Thymus (tissue), 11 donors: Measurements from ENCODE around the gene GANAB. TPM values are rescaled to one million over a fixed set of nuclear protein-coding genes. Genes with fewer than 3 reads are reported as not detected.

Experiments
- DNase-seq, 9 donors: peaks; one replicate each; pipeline ENCODE4 v3.0.0-alpha.2; 2013; ENCODE audit warnings: low spot score in 9 of 9, low read depth in 6 of 9, missing footprints in 1 of 9
- H3K27ac ChIP-seq, 2 donors: one replicate each; pipeline ENCODE4 v1.5.1; 2013; ENCODE audit warnings: control low read depth in 1 of 2, low read depth in 1 of 2, low read length in 1 of 2, mild to moderate bottlenecking in 1 of 2, moderate library complexity in 1 of 2
- H3K27me3 ChIP-seq, 2 donors: one replicate each; pipeline ENCODE4 v1.5.1; 2013; ENCODE audit warnings: low read length in 1 of 2; ENCODE audit not compliant: control insufficient read depth in 2 of 2, insufficient read depth in 1 of 2
- H3K36me3 ChIP-seq, 2 donors: one replicate each; pipeline ENCODE4 v1.5.1; 2013; ENCODE audit warnings: low read length in 1 of 2, mild to moderate bottlenecking in 1 of 2, moderate library complexity in 1 of 2; ENCODE audit not compliant: control insufficient read depth in 2 of 2, insufficient read depth in 2 of 2
- H3K4me1 ChIP-seq, 2 donors: one replicate each; pipeline ENCODE4 v1.5.1; 2013; ENCODE audit warnings: low read length in 2 of 2; ENCODE audit not compliant: control insufficient read depth in 2 of 2, insufficient read depth in 2 of 2
- H3K4me3 ChIP-seq, 2 donors: one replicate each; pipeline ENCODE4 v1.5.1; 2013; ENCODE audit warnings: low read length in 2 of 2, control low read depth in 1 of 2, mild to moderate bottlenecking in 1 of 2
- H3K9me3 ChIP-seq, 2 donors: one replicate each; pipeline ENCODE4 v1.5.1; 2013; ENCODE audit warnings: low read length in 1 of 2, mild to moderate bottlenecking in 1 of 2; ENCODE audit not compliant: control insufficient read depth in 2 of 2, insufficient read depth in 1 of 2
- WGBS: extraction: QIAGEN DNeasy Blood & Tissue Kit; methylation state at CpG from one replicate; pipeline ENCODE4 v1.1.7; 2013; 5-methylcytosine and 5-hydroxymethylcytosine counted together
- polyA plus RNA-seq: library from polyadenylated mRNA; stranded (reverse); fragments of 200-250 nt; gene quantifications from one replicate; pipeline ENCODE4 v1.2.3, GENCODE V29; 2013
- total RNA-seq: library from RNA; stranded (reverse); fragments of 120-200 nt; gene quantifications from one replicate; pipeline ENCODE4 v1.2.4, GENCODE V29; 2013
- donor health status: healthy.

The GANAB gene
- total and polyA plus RNA-seq, 2 donors = 95.9 to 98.4 TPM

- peaks cover 46 to 64% of the 10 kb centered on the region in 2 donors for H3K36me3 ChIP-seq
- 98% methylated on average over 11 of the region's 11 CpGs for WGBS
- DNase-seq = no peak
These were observed 67.9 kb downstream of the GANAB start for GRCh38 chr11:62578541-62578940.

DNA sequence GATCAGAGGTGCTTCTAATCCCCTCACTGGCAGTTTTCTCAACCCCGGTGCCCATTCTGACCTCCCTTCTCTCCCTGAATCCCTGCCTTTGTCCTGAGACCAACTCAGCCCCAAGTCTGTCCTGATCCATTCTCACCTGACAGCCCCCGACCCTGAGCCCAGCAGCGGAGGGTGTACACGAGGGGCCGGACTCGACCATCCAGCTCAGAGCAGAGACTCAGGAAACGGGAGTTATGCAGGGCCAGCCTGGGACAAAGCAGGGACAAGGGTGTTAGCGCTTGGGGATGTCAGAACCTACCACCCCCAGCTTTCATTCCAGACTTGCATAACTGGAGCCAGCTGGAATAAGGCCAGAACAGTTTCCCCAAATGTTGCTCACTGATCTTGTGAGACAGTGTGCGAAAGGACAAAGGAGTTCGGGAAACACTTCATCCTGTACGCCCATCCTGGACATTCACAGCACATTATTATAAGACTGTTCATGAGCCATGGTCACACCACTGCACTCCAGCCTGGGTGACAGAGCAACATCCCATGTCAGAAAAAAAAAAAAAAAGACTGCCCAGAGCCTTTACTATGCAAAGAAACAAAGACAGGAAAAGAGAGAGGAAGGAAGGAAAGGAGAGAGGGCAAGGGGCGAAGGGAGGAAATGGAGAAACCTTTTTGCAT lies 69.2 kb downstream of the GANAB start:
- H3K36me3 ChIP-seq = peaks cover 40 to 61% of the 10 kb centered on the region in 2 donors

More at GRCh38 chr11:62578541-62578940, 67.9 kb downstream of the GANAB start:
- Histone ChIP-seq H3K4me1 (peaks cover 6 to 14% of the 10 kb centered on the region in 2 donors), H3K27me3 (no peaks in the 10 kb centered on the region), H3K4me3 (no peak overlapping the region), H3K27ac (no peak overlapping the region), H3K9me3 (peaks cover 0 to 5% of the 10 kb centered on the region in 2 donors)

DNA sequence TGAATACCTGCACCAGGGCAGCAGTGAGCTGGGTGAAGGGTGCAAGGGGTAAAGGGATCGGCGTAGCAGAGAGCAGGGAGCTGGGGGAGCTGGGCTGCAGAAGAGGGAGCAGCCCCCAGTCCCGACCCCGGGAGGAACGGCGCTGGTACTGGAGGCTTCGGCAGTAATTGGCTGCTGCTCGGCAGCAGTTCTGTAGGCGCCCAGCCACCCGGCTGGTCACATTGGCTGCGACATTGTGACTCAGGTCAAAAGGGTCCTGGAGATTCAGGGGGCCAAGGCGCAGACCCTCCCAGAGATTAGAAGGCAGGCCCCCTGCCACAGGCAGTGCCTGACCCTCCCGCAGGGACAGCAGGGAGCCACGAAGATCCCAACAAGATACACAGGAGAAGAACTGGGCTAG lies 70.6 kb downstream of the GANAB start:
- no peak overlapping the region for H3K4me3 ChIP-seq
- peaks cover 12 to 22% of the 10 kb centered on the region in 2 donors for H3K4me1 ChIP-seq
- H3K36me3 ChIP-seq = peaks cover 42 to 65% of the 10 kb centered on the region in 2 donors
- H3K27me3 ChIP-seq = no peaks in the 10 kb centered on the region
- DNase-seq = no peak
- no peak overlapping the region for H3K27ac ChIP-seq
- H3K9me3 ChIP-seq = peaks cover 0 to 5% of the 10 kb centered on the region in 2 donors
- WGBS = 98% methylated on average over 14 of the region's 14 CpGs

More for the DNA sequence above, 69.2 kb downstream of the GANAB start:
- Histone ChIP-seq H3K4me1 (peaks cover 12 to 22% of the 10 kb centered on the region in 2 donors), H3K27me3 (no peaks in the 10 kb centered on the region), H3K4me3 (no peak overlapping the region), H3K9me3 (peaks cover 0 to 5% of the 10 kb centered on the region in 2 donors), H3K27ac (peak overlapping the region in 1 of 2 donors; percentile 11)
- DNase-seq = no peak
- 93% methylated on average over 12 of the region's 12 CpGs for WGBS

GRCh38 chr11:62575156-62575555 lies 71.3 kb downstream of the GANAB start:
- no peaks in the 10 kb centered on the region for H3K27me3 ChIP-seq
- peaks cover 47 to 69% of the 10 kb centered on the region in 2 donors for H3K36me3 ChIP-seq
- peak overlapping the region in 1 of 2 donors; percentile 87 for H3K27ac ChIP-seq
- H3K4me3 ChIP-seq = peak overlapping the region in 1 of 2 donors; percentile 97
- H3K9me3 ChIP-seq = peaks cover 0 to 5% of the 10 kb centered on the region in 2 donors
- 93% methylated on average over 17 of the region's 17 CpGs for WGBS
- DNase-seq = no peak
- peaks cover 12 to 22% of the 10 kb centered on the region in 2 donors for H3K4me1 ChIP-seq

Other genes starting within 250 kb of the GANAB start
- gene SCGB1A1, start 227.6 kb downstream of the GANAB start, total RNA-seq = 1.5 TPM
- gene SCGB1A1, start 227.6 kb downstream of the GANAB start, polyA plus RNA-seq = 27.2 TPM
- 40.1 TPM for gene AHNAK, start 99.8 kb downstream of the GANAB start, total RNA-seq
- 35.8 TPM for gene AHNAK, start 99.8 kb downstream of the GANAB start, polyA plus RNA-seq
- gene EEF1G, start 72.7 kb downstream of the GANAB start, total RNA-seq = 1,700 TPM
- gene EEF1G, start 72.7 kb downstream of the GANAB start, polyA plus RNA-seq = 1,365 TPM
- 7.8 TPM for gene TUT1, start 55.1 kb downstream of the GANAB start, total RNA-seq
- 25.3 TPM for gene TUT1, start 55.1 kb downstream of the GANAB start, polyA plus RNA-seq
- 121 TPM for gene MTA2, start 44.7 kb downstream of the GANAB start, total RNA-seq
- gene MTA2, start 44.7 kb downstream of the GANAB start, polyA plus RNA-seq = 79.3 TPM
- 17.8 TPM for gene EML3, start 33.8 kb downstream of the GANAB start, total RNA-seq
- gene EML3, start 33.8 kb downstream of the GANAB start, polyA plus RNA-seq = 99.3 TPM
- gene ROM1, start 33.4 kb downstream of the GANAB start, total RNA-seq = 1.7 TPM
- gene ROM1, start 33.4 kb downstream of the GANAB start, polyA plus RNA-seq = 7.6 TPM
- gene B3GAT3, start 24.6 kb downstream of the GANAB start, total RNA-seq = 29.4 TPM
- 72.2 TPM for gene B3GAT3, start 24.6 kb downstream of the GANAB start, polyA plus RNA-seq
- 8.6 TPM for gene INTS5, start 6.7 kb upstream of the GANAB start, total RNA-seq
- 8.1 TPM for gene INTS5, start 6.7 kb upstream of the GANAB start, polyA plus RNA-seq
- 111 TPM for gene C11orf98, start 18.6 kb upstream of the GANAB start, total RNA-seq
- 152 TPM for gene C11orf98, start 18.6 kb upstream of the GANAB start, polyA plus RNA-seq
- gene CSKMT, start 18.7 kb upstream of the GANAB start, total RNA-seq = 31.1 TPM
- gene CSKMT, start 18.7 kb upstream of the GANAB start, polyA plus RNA-seq = 64.6 TPM
- gene UQCC3, start 25.1 kb upstream of the GANAB start, total RNA-seq = 11.8 TPM
- gene UQCC3, start 25.1 kb upstream of the GANAB start, polyA plus RNA-seq = 19.3 TPM
- 4.0 TPM for gene LBHD1, start 25.7 kb upstream of the GANAB start, total RNA-seq
- 14.0 TPM for gene LBHD1, start 25.7 kb upstream of the GANAB start, polyA plus RNA-seq
- 142 TPM for gene UBXN1, start 32.5 kb upstream of the GANAB start, total RNA-seq
- gene UBXN1, start 32.5 kb upstream of the GANAB start, polyA plus RNA-seq = 191 TPM
- gene LRRN4CL, start 42.9 kb upstream of the GANAB start, total RNA-seq = 0.80 TPM
- gene LRRN4CL, start 42.9 kb upstream of the GANAB start, polyA plus RNA-seq = 0.75 TPM
- gene BSCL2, start 60.8 kb upstream of the GANAB start, total RNA-seq = 29.3 TPM
- 76.6 TPM for gene BSCL2, start 60.8 kb upstream of the GANAB start, polyA plus RNA-seq
- 0.05 TPM for gene GNG3, start 61.1 kb upstream of the GANAB start, total RNA-seq
- gene GNG3, start 61.1 kb upstream of the GANAB start, polyA plus RNA-seq = 0.41 TPM
- 7.7 TPM for gene HNRNPUL2, start 80.8 kb upstream of the GANAB start, total RNA-seq
- 44.7 TPM for gene HNRNPUL2, start 80.8 kb upstream of the GANAB start, polyA plus RNA-seq
- gene TTC9C, start 81.9 kb upstream of the GANAB start, total RNA-seq = 37.8 TPM
- gene TTC9C, start 81.9 kb upstream of the GANAB start, polyA plus RNA-seq = 34.9 TPM
- gene ZBTB3, start 107.5 kb upstream of the GANAB start, total RNA-seq = 8.9 TPM
- 7.7 TPM for gene ZBTB3, start 107.5 kb upstream of the GANAB start, polyA plus RNA-seq
- 172 TPM for gene POLR2G, start 115.0 kb upstream of the GANAB start, total RNA-seq
- gene POLR2G, start 115.0 kb upstream of the GANAB start, polyA plus RNA-seq = 150 TPM
- 18.9 TPM for gene TAF6L, start 124.8 kb upstream of the GANAB start, total RNA-seq
- 26.5 TPM for gene TAF6L, start 124.8 kb upstream of the GANAB start, polyA plus RNA-seq
- gene TMEM179B, start 140.8 kb upstream of the GANAB start, total RNA-seq = 36.5 TPM
- 58.2 TPM for gene TMEM179B, start 140.8 kb upstream of the GANAB start, polyA plus RNA-seq
- gene TMEM223, start 145.4 kb upstream of the GANAB start, total RNA-seq = 19.9 TPM
- 18.4 TPM for gene TMEM223, start 145.4 kb upstream of the GANAB start, polyA plus RNA-seq
- gene NXF1, start 158.8 kb upstream of the GANAB start, total RNA-seq = 34.4 TPM
- gene NXF1, start 158.8 kb upstream of the GANAB start, polyA plus RNA-seq = 186 TPM
- 30.0 TPM for gene STX5, start 185.4 kb upstream of the GANAB start, total RNA-seq
- gene STX5, start 185.4 kb upstream of the GANAB start, polyA plus RNA-seq = 31.2 TPM
- not detected for gene TEX54, start 186.2 kb upstream of the GANAB start, total RNA-seq
- 1.3 TPM for gene TEX54, start 186.2 kb upstream of the GANAB start, polyA plus RNA-seq
- 71.2 TPM for gene WDR74, start 193.0 kb upstream of the GANAB start, total RNA-seq
- gene WDR74, start 193.0 kb upstream of the GANAB start, polyA plus RNA-seq = 57.2 TPM
- gene SLC3A2, start 234.3 kb upstream of the GANAB start, total RNA-seq = 69.1 TPM
- 96.6 TPM for gene SLC3A2, start 234.3 kb upstream of the GANAB start, polyA plus RNA-seq